GM06990 (cell line): Measurements from ENCODE around the gene SPATA3.

Source experiments
- DNase-seq: peaks from one replicate; pipeline ENCODE4 v3.0.0-alpha.2; 2011; ENCODE audit not compliant: insufficient read length; ENCODE audit errors: extremely low read depth
- H3K27me3 ChIP-seq: replicated peaks from 2 replicates; pipeline ENCODE4 v1.6.0; 2011; ENCODE audit warnings: low read length; ENCODE audit not compliant: control insufficient read depth, insufficient read depth
- H3K36me3 ChIP-seq: 2 replicates; pipeline ENCODE4 v1.5.1; 2011; ENCODE audit warnings: low read length; ENCODE audit not compliant: control insufficient read depth, insufficient read depth
- H3K4me3 ChIP-seq: replicated peaks from 2 replicates; pipeline ENCODE4 v1.5.1; 2011; ENCODE audit warnings: low read depth, mild to moderate bottlenecking, control low read depth, low read length
- CTCF ChIP-seq: IDR thresholded peaks from 2 replicates; pipeline ENCODE4 v1.5.1; 2011; ENCODE audit warnings: low read length, control low read depth, mild to moderate bottlenecking, inconsistent platforms; ENCODE audit not compliant: insufficient read depth, poor library complexity, severe bottlenecking

The SPATA3 gene

GRCh38 chr2:230950874-230951339 lies 45.0 kb upstream of the SPATA3 start:
- peaks cover 9% of the 10 kb centered on the region for H3K36me3 ChIP-seq
- TF ChIP-seq CTCF, result no peak
- no peak for DNase-seq
- H3K27me3 ChIP-seq, result no peaks in the 10 kb centered on the region
- no peak overlapping the region for H3K4me3 ChIP-seq

- H3K4me3 ChIP-seq, result no peak overlapping the region
- TF ChIP-seq CTCF, result no peak
- no peaks in the 10 kb centered on the region for H3K27me3 ChIP-seq
- DNase-seq, result no peak
- peaks cover 9% of the 10 kb centered on the region for H3K36me3 ChIP-seq
These were observed 44.5 kb upstream of the SPATA3 start for GRCh38 chr2:230951396-230951795.

GRCh38 chr2:230952226-230952956 lies 43.5 kb upstream of the SPATA3 start:
- no peak for TF ChIP-seq CTCF
- no peaks in the 10 kb centered on the region for H3K27me3 ChIP-seq
- peaks cover 9% of the 10 kb centered on the region for H3K36me3 ChIP-seq
- no peak for DNase-seq
- no peak overlapping the region for H3K4me3 ChIP-seq

GRCh38 chr2:230953845-230954244 lies 42.1 kb upstream of the SPATA3 start:
- no peak for TF ChIP-seq CTCF
- peaks cover 9% of the 10 kb centered on the region for H3K36me3 ChIP-seq
- H3K27me3 ChIP-seq, result no peaks in the 10 kb centered on the region
- DNase-seq, result peak; percentile 69
- no peak overlapping the region for H3K4me3 ChIP-seq

- no peak for DNase-seq
- no peaks in the 10 kb centered on the region for H3K27me3 ChIP-seq
- H3K36me3 ChIP-seq, result peaks cover 9% of the 10 kb centered on the region
- H3K4me3 ChIP-seq, result no peak overlapping the region
- no peak for TF ChIP-seq CTCF
These were observed 41.2 kb upstream of the SPATA3 start for GRCh38 chr2:230954746-230955145.
